GM12878 (cell line): ENCODE results near the gene POU2F3. TPM values are rescaled to one million over a fixed set of nuclear protein-coding genes. Genes with fewer than 3 reads are reported as not detected.

Experiments
- ATAC-seq: fragments of 200-7000 bp; cut with Tn5 transposase; 3 replicates; pipeline ENCODE4 v1.9.1; 2020; ENCODE audit warnings: mild to moderate bottlenecking, moderate library complexity
- BruUV-seq: library from RNA; stranded (reverse); fragments of 400-500 nt; replicated peaks from 2 replicates; lab custom pipeline; 2021; lab: Mats Ljungman, UMichigan
- CTCF ChIA-PET: fragments of 300-600 bp; sonication (Branson Sonifier 250); formaldehyde crosslinking; extraction: SDS; loops from one replicate; lab custom pipeline; 2021; ENCODE audit warnings: inconsistent platforms; lab: Yijun Ruan, JAX
- POLR2A ChIA-PET: fragments of 350-600 bp; formaldehyde crosslinking; extraction: SDS; loops from one replicate; lab custom pipeline; 2021; ENCODE audit warnings: inconsistent platforms; lab: Charles Lee
- RAD21 ChIA-PET: fragments of 300-600 bp; sonication (Branson Sonifier 250); formaldehyde crosslinking; loops from one replicate; lab custom pipeline; 2023; ENCODE audit warnings: antibody characterized with exemption; ENCODE audit not compliant: unreplicated experiment; lab: Charles Lee
- SMC1A ChIA-PET: fragments of 300-600 bp; sonication (Branson Sonifier 250); formaldehyde crosslinking; loops from one replicate; lab custom pipeline; 2023; ENCODE audit not compliant: unreplicated experiment, uncharacterized antibody; lab: Charles Lee
- DNase-seq: peaks from one replicate; pipeline ENCODE4 v3.0.0-alpha.2; 2011; ENCODE audit warnings: low read depth, low spot score
- FAIRE-seq: peaks from 3 replicates; lab custom pipeline; 2011; peaks lifted over from hg19 to GRCh38; lab: Jason Lieb, UNC
- H2AFZ ChIP-seq: 2 replicates; pipeline ENCODE4 v1.6.0; 2011; ENCODE audit warnings: low read depth, low read length, control low read depth; ENCODE audit not compliant: control insufficient read depth
- H3K27ac ChIP-seq: 2 replicates; pipeline ENCODE4 v1.5.1; 2011; ENCODE audit warnings: control low read depth; ENCODE audit not compliant: control insufficient read depth, insufficient read depth
- H3K27me3 ChIP-seq, 2 experiments: replicated peaks in 1 of 2; 2 replicates each; pipeline versions ENCODE4 v1.6.0 to v1.6.1; 2011; ENCODE audit warnings: low read length in 1 of 2; ENCODE audit not compliant: control insufficient read depth in 2 of 2, insufficient read depth in 2 of 2
- H3K36me3 ChIP-seq, 2 experiments: 2 replicates each; pipeline ENCODE4 v1.5.1; 2011; ENCODE audit warnings: low read length in 1 of 2; ENCODE audit not compliant: control insufficient read depth in 2 of 2, insufficient read depth in 2 of 2
- H3K4me1 ChIP-seq: 2 replicates; pipeline ENCODE4 v1.6.1; 2011; ENCODE audit warnings: mild to moderate bottlenecking, low read length, moderate library complexity, mixed read lengths; ENCODE audit not compliant: control insufficient read depth, insufficient read depth
- H3K4me2 ChIP-seq: 2 replicates; pipeline ENCODE4 v1.6.0; 2011; ENCODE audit warnings: control low read depth; ENCODE audit not compliant: control insufficient read depth, insufficient read depth
- H3K4me3 ChIP-seq: fragments of 200-600 bp; sonication (generic); 2 replicates; pipeline ENCODE4 v1.5.1; 2016
- H3K79me2 ChIP-seq: 2 replicates; pipeline ENCODE4 v1.6.0; 2011; ENCODE audit warnings: low read length; ENCODE audit not compliant: control insufficient read depth, insufficient read depth
- H3K9ac ChIP-seq: 2 replicates; pipeline ENCODE4 v1.8.0; 2011; ENCODE audit warnings: low read length, control low read depth, mixed read lengths; ENCODE audit not compliant: control insufficient read depth, insufficient read depth
- H3K9me3 ChIP-seq: replicated peaks from 3 replicates; pipeline ENCODE4 v1.5.1; 2011; ENCODE audit warnings: mild to moderate bottlenecking, low read length; ENCODE audit not compliant: control insufficient read depth, insufficient read depth
- H4K20me1 ChIP-seq: 2 replicates; pipeline ENCODE4 v1.6.0; 2011; ENCODE audit not compliant: control insufficient read depth, insufficient read depth
- BACH1 ChIP-seq: fragments of 450-650 bp; IDR thresholded peaks from 2 replicates; pipeline ENCODE4 v1.6.1; 2017; ENCODE audit warnings: mild to moderate bottlenecking, borderline replicate concordance
- BCL3 ChIP-seq: IDR thresholded peaks from 2 replicates; pipeline ENCODE4 v1.6.1; 2011; ENCODE audit warnings: borderline replicate concordance, low read depth, mild to moderate bottlenecking, moderate library complexity, low read length; ENCODE audit not compliant: insufficient read depth, poor library complexity, severe bottlenecking
- CEBPZ ChIP-seq: fragments of 150-350 bp; IDR thresholded peaks from 2 replicates; pipeline ENCODE4 v1.6.1; 2016; ENCODE audit warnings: low read depth, low read length
- HCFC1 ChIP-seq: fragments of 150-350 bp; IDR thresholded peaks from 2 replicates; pipeline ENCODE4 v1.6.1; 2014; ENCODE audit warnings: low read length
- IKZF1 ChIP-seq: fragments of 450-650 bp; conservative IDR thresholded peaks from 2 replicates; pipeline ENCODE4 v1.6.1; 2017; ENCODE audit warnings: antibody characterized with exemption, mild to moderate bottlenecking
- MEF2B ChIP-seq: fragments of 450-650 bp; IDR thresholded peaks from 2 replicates; pipeline ENCODE4 v1.6.1; 2018; ENCODE audit warnings: mild to moderate bottlenecking, moderate library complexity; ENCODE audit not compliant: partially characterized antibody, poor library complexity, severe bottlenecking
- MLLT1 ChIP-seq: fragments of 450-650 bp; IDR thresholded peaks from 2 replicates; pipeline ENCODE4 v1.6.1; 2016; ENCODE audit warnings: mild to moderate bottlenecking
- MTA2 ChIP-seq: fragments of 450-650 bp; IDR thresholded peaks from 2 replicates; pipeline ENCODE4 v1.6.1; 2016; ENCODE audit warnings: low read depth, mild to moderate bottlenecking, moderate library complexity
- NFYA ChIP-seq: IDR thresholded peaks from 2 replicates; pipeline ENCODE4 v1.6.1; 2011; ENCODE audit warnings: low read depth, mild to moderate bottlenecking, low read length, improper control_type of control experiment, borderline replicate concordance
- PBX3 ChIP-seq: IDR thresholded peaks from 2 replicates; pipeline ENCODE4 v1.6.1; 2011; ENCODE audit warnings: mild to moderate bottlenecking, low read depth, low read length, moderate library complexity; ENCODE audit not compliant: insufficient replicate concordance
- PKNOX1 ChIP-seq: fragments of 450-650 bp; IDR thresholded peaks from 2 replicates; pipeline ENCODE4 v1.6.1; 2016; ENCODE audit warnings: mild to moderate bottlenecking
- SREBF2 ChIP-seq: IDR thresholded peaks from 2 replicates; pipeline ENCODE4 v1.6.1; 2012; ENCODE audit warnings: mild to moderate bottlenecking, low read length
- WGBS: methylation state at CpG from one replicate; pipeline ENCODE4 v1.1.6; 2016; ENCODE audit warnings: low lambda C conversion rate; ENCODE audit not compliant: insufficient replicate concordance, insufficient coverage; ENCODE audit errors: missing lambda C conversion rate; 5-methylcytosine and 5-hydroxymethylcytosine counted together
- in situ Hi-C: fragments of 300-500 bp; cut with MboI; formaldehyde crosslinking; loops from 9 replicates; pipeline ENCODE4 v1.14.3; 2018; ENCODE audit warnings: mixed read lengths
- intact Hi-C: fragments of 100-400 bp; cut with micrococcal nuclease; formaldehyde crosslinking; loops from one replicate; pipeline ENCODE4 v1.14.2; 2022; ENCODE audit not compliant: unreplicated experiment
- polyA plus RNA-seq, 11 experiments: library from polyadenylated mRNA; depleted of rRNA in 4 of 11; unstranded in 6 of 11; stranded (reverse) in 5 of 11; fragments of >200 nt; fragmentation: Nextera tagmentation in 4 of 11; fragmentation: Illumina TruSeq in 1 of 11; extraction: Ambion mirVana in 4 of 11; extraction: Trizol in 1 of 11; gene quantifications; 1 replicate in 1 of 11; 2 replicates in 10 of 11; pipeline versions ENCODE4 v1.2.1 to v1.2.3, GENCODE V29; 2011 to 2016; ENCODE audit warnings: inconsistent platforms in 2 of 11, missing spikeins in 2 of 11, low read depth in 1 of 11
- total RNA-seq, 4 experiments: library from RNA; depleted of rRNA in 3 of 4; stranded (reverse); fragments of >200 nt in 3 of 4; fragmentation: Illumina TruSeq in 1 of 4; extraction: Trizol in 1 of 4; gene quantifications; 2 replicates each; pipeline versions ENCODE4 v1.2.1 to v1.2.3, GENCODE V29; 2013 to 2021

The POU2F3 gene
- total and polyA plus RNA-seq, 10 of the 15 experiments (the other 5 are each of a cell fraction or from before 2014, with no cell fraction given): 0.09 to 4.4 (median 0.33) TPM

- intact Hi-C loops (loop anchor here (10.0 kb wide), 2 partner anchors 592 to 862 kb away; no protein-coding TSS in a partner anchor), in situ Hi-C loops (loop anchor here (10.0 kb wide), 1 partner anchor 622 kb away; no protein-coding TSS in a partner anchor)
- Histone ChIP-seq H2AFZ (no peak overlapping the region; the same call in 1 of the 2 replicates), H3K27me3 (no peaks in the 10 kb centered on the region), H3K79me2 (peaks cover 18% of the 10 kb centered on the region), H3K36me3 (no peaks in the 10 kb centered on the region), H3K9me3 (no peaks in the 10 kb centered on the region; the same call in 2 of the 3 replicates), H3K4me1 (peaks cover 9% of the 10 kb centered on the region), H3K4me2 (no peak overlapping the region), H3K27ac (no peak overlapping the region), H4K20me1 (peaks cover 2% of the 10 kb centered on the region), H3K4me3 (no peak overlapping the region), H3K9ac (no peak overlapping the region)
- no peak for FAIRE-seq
- CTCF ChIA-PET: interaction anchor here (0.6 to 3.9 kb wide), 11 partner anchors 8 to 1083 kb away, joined by 3 to 16 read pairs (median 4); no protein-coding TSS in a partner anchor
- 61% methylated on average over 5 of the region's 5 CpGs for WGBS
- BruUV-seq: no TSS peak
- POLR2A ChIA-PET: interaction anchor here (0.6 kb wide), 1 partner anchor 364 kb away, joined by 3 read pairs; no protein-coding TSS in a partner anchor
- DNase-seq: no peak
- RAD21 ChIA-PET: interaction anchor here (0.6 to 1.8 kb wide), 4 partner anchors 68 to 352 kb away, joined by 3 to 7 read pairs (median 4); no protein-coding TSS in a partner anchor
- SMC1A ChIA-PET: interaction anchor here (0.8 to 3.3 kb wide), 8 partner anchors 67 to 352 kb away, joined by 3 to 23 read pairs (median 4); no protein-coding TSS in a partner anchor
- ATAC-seq: no peak
- TF ChIP-seq BCL3: no peak
- no peak for TF ChIP-seq PBX3
- TF ChIP-seq NFYA: no peak
- no peak for TF ChIP-seq MLLT1
- TF ChIP-seq PKNOX1: no peak
- peak; percentile 83 for TF ChIP-seq MTA2
- TF ChIP-seq SREBF2: no peak
- no peak for TF ChIP-seq MEF2B
- no peak for TF ChIP-seq HCFC1
- TF ChIP-seq IKZF1: no peak
- peak; percentile 97 for TF ChIP-seq BACH1
- no peak for TF ChIP-seq CEBPZ
These were observed 93.1 kb downstream of the POU2F3 start for GRCh38 chr11:120332822-120333716.
